ENCODE data around the gene ARHGAP6. TPM values are rescaled to one million over a fixed set of nuclear protein-coding genes. Genes with fewer than 3 reads are reported as not detected.

Gene ARHGAP6, protein sequence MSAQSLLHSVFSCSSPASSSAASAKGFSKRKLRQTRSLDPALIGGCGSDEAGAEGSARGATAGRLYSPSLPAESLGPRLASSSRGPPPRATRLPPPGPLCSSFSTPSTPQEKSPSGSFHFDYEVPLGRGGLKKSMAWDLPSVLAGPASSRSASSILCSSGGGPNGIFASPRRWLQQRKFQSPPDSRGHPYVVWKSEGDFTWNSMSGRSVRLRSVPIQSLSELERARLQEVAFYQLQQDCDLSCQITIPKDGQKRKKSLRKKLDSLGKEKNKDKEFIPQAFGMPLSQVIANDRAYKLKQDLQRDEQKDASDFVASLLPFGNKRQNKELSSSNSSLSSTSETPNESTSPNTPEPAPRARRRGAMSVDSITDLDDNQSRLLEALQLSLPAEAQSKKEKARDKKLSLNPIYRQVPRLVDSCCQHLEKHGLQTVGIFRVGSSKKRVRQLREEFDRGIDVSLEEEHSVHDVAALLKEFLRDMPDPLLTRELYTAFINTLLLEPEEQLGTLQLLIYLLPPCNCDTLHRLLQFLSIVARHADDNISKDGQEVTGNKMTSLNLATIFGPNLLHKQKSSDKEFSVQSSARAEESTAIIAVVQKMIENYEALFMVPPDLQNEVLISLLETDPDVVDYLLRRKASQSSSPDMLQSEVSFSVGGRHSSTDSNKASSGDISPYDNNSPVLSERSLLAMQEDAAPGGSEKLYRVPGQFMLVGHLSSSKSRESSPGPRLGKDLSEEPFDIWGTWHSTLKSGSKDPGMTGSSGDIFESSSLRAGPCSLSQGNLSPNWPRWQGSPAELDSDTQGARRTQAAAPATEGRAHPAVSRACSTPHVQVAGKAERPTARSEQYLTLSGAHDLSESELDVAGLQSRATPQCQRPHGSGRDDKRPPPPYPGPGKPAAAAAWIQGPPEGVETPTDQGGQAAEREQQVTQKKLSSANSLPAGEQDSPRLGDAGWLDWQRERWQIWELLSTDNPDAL (N-terminal part only)
- total RNA-seq (2014; rRNA removed; shearing (Covaris generic)) (0.54 TPM in 1 of 2 replicates, not detected in the other), polyA plus RNA-seq (2016; fragmentation: Nextera tagmentation; extraction: Ambion mirVana) (0.08 TPM in 2 replicates)

DNA sequence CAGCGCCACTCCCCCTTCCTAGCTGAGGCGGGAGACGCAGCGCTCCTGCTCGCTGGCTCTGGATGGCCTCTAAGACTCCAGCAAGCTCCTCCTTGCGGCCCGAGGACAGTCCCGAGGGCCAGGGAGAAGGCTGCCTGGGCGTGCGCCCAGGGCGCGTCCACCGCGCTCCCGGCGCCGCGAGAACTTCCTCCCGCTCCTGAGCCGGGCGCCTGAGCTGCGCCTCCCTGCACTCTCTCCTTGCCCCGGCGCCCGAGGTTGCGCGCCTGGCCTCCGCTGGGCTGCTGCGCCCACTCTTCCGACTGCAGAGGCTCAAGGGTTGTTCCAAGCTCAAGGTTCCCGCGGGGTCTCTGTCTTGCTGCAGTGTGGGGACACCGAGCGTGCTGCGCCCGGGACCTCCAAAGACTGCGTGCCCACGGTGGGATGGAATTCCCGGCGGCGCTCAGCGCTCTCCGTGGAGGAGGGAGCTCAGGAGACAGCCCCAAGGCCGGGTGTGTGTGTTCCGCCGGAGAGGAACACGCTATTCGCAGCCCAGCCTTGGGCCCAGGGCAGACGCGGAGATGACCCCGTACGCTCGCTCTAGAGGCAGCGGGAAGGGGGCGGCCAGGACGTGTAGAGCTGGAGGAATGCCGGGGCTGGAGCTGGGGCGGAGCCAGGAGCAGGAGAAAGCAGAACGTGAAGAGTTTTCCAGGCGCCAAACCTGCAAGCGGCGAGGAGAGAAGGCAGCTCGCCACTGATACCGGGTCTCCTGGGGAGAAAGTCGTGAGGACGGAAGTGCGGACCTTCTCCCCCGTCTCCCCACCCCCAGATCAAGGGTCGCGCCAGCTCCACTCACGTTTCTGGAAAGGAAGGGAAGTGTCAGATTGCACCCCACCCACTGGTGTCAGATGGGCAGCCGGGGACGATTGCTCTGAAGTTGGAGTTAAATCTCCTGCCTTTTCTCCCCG lies at the start of gene ARHGAP6:
Gene ARHGAP6, minus strand, starts transcription at position 753 of the 944 bp plus-strand sequence. CDS start 1,092 bp downstream, outside the sequence.
- no peak within 1 kb of the TSS for H3K27ac ChIP-seq
- no peaks in the 10 kb centered on the region for H4K20me1 ChIP-seq (ENCODE audit: insufficient read depth)
- no peaks in the 10 kb centered on the region for H3K4me1 ChIP-seq (ENCODE audit: insufficient read depth)
- no peaks in the 10 kb centered on the region for H3K36me3 ChIP-seq (ENCODE audit: low read depth)
- in situ Hi-C loops (cut with MboI) = no loop called here
- peak within 1 kb of the TSS; percentile 71 for H2AFZ ChIP-seq
- H3K4me2 ChIP-seq (ENCODE audit: unreplicated experiment) = peak within 1 kb of the TSS; percentile 71
- H3K9ac ChIP-seq = no peak within 1 kb of the TSS
- H3K4me3 ChIP-seq = peak within 1 kb of the TSS; percentile 65
- peaks cover 23% of the 10 kb centered on the region for H3K27me3 ChIP-seq (replicated peaks; ENCODE audit: insufficient read depth)
- no peaks in the 10 kb centered on the region for H3F3A ChIP-seq (ENCODE audit: insufficient read depth)
- TF ChIP-seq EZH2 (IDR thresholded peaks at IDR 0.05; ENCODE audit: insufficient read depth, poor library complexity, severe bottlenecking) = no peak
- H3K79me2 ChIP-seq (ENCODE audit: insufficient read depth) = no peaks in the 10 kb centered on the region
- 1% methylated on average over 22 to 27 of the region's 74 CpGs for WGBS, 2 experiments (ENCODE audit: low coverage in 1 of 2, low lambda C conversion rate in 2 of 2, missing lambda C conversion rate in 2 of 2)
- DNase-seq = peak; percentile 57
- no peaks in the 10 kb centered on the region for H3K9me2 ChIP-seq (ENCODE audit: insufficient read depth)
- H3K9me3 ChIP-seq (ENCODE audit: low read depth) = no peaks in the 10 kb centered on the region

DNA sequence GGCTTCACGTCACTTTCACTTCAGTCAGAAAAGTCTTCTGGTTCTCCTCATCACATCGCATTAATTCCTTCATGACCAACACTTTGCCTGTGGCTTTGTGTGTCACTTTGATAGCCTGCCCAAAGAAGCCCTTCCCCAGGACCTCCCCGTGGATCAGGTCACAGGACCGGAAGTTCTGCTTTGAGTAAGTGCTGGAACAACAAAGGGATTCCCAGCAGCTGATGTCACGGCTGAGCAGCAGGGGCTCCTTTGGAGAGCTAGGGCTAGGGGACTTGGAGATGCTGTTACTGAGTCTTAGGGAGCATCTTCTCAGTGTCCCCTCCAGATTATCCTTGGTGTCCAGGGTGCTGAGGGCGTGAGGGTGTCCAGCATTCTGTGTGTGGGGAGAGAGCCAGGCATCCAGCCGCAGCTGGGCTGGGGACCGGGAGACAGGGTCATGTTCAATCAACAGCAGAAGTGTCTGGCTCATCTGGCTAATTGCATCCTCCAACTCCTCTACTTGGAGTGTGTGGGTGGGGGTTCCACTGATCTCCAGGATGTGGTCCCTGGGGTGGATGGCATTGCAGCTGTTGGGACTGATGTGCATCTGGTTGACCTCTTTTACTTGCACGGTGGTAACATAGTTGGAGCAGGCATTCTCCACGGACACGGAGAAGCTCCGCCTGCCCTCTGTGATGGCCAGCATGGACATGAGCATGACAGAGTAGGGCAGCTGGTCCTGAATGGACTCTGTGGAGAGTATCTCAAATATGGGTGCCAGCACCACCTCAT lies 39.2 kb upstream of the ARHGAP6 start:
- DNase-seq = no peak
- H3K36me3 ChIP-seq (ENCODE audit: low read depth) = no peaks in the 10 kb centered on the region
- WGBS, 2 experiments (ENCODE audit: low coverage in 1 of 2, low lambda C conversion rate in 2 of 2, missing lambda C conversion rate in 2 of 2) = 68 to 69% methylated on average over 7 to 9 of the region's 12 CpGs
- H3K9ac ChIP-seq = no peak overlapping the region
- no peaks in the 10 kb centered on the region for H4K20me1 ChIP-seq (ENCODE audit: insufficient read depth)
- H3K4me3 ChIP-seq = no peak overlapping the region
- no peak overlapping the region for H2AFZ ChIP-seq
- H3K27ac ChIP-seq = no peak overlapping the region
- in situ Hi-C loops (cut with MboI) = no loop called here
- H3F3A ChIP-seq (ENCODE audit: insufficient read depth) = no peaks in the 10 kb centered on the region
- H3K27me3 ChIP-seq (replicated peaks; ENCODE audit: insufficient read depth) = no peaks in the 10 kb centered on the region
- TF ChIP-seq EZH2 (IDR thresholded peaks at IDR 0.05; ENCODE audit: insufficient read depth, poor library complexity, severe bottlenecking) = no peak
- TF ChIP-seq EZH2phosphoT487 (IDR thresholded peaks at IDR 0.05; ENCODE audit: insufficient read depth, low read depth) = no peak
- H3K4me2 ChIP-seq (ENCODE audit: unreplicated experiment) = no peak overlapping the region
- no peaks in the 10 kb centered on the region for H3K4me1 ChIP-seq (ENCODE audit: insufficient read depth)
- no peaks in the 10 kb centered on the region for H3K79me2 ChIP-seq (ENCODE audit: insufficient read depth)
- no peaks in the 10 kb centered on the region for H3K9me3 ChIP-seq (ENCODE audit: low read depth)
- no peaks in the 10 kb centered on the region for H3K9me2 ChIP-seq (ENCODE audit: insufficient read depth)

- Histone ChIP-seq H3K27me3 (replicated peaks; ENCODE audit: insufficient read depth) (no peaks in the 10 kb centered on the region), H4K20me1 (ENCODE audit: insufficient read depth) (no peaks in the 10 kb centered on the region), H3K27ac (no peak overlapping the region), H3K9me2 (ENCODE audit: insufficient read depth) (no peaks in the 10 kb centered on the region), H3K9me3 (ENCODE audit: low read depth) (no peaks in the 10 kb centered on the region), H2AFZ (no peak overlapping the region), H3K4me3 (no peak overlapping the region), H3K36me3 (ENCODE audit: low read depth) (no peaks in the 10 kb centered on the region), H3K79me2 (ENCODE audit: insufficient read depth) (no peaks in the 10 kb centered on the region), H3K4me2 (ENCODE audit: unreplicated experiment) (no peak overlapping the region), H3F3A (ENCODE audit: insufficient read depth) (no peaks in the 10 kb centered on the region), H3K4me1 (ENCODE audit: insufficient read depth) (no peaks in the 10 kb centered on the region), H3K9ac (no peak overlapping the region)
- TF ChIP-seq EZH2 (IDR thresholded peaks at IDR 0.05; ENCODE audit: insufficient read depth, poor library complexity, severe bottlenecking) (no peak), EZH2phosphoT487 (IDR thresholded peaks at IDR 0.05; ENCODE audit: insufficient read depth, low read depth) (no peak)
- in situ Hi-C loops (cut with MboI) = no loop called here
- 84% methylated on average over 7 to 10 of the region's 10 CpGs for WGBS, 2 experiments (ENCODE audit: low coverage in 1 of 2, low lambda C conversion rate in 2 of 2, missing lambda C conversion rate in 2 of 2)
- no peak for DNase-seq
Observed at GRCh38 chrX:11703855-11704254, 38.1 kb upstream of the ARHGAP6 start.

All from GM23248 (cell line).